Suprapubic skin (tissue), 3 donors: Measurements from ENCODE around the gene FASTK.

ENCODE experiments used
- CTCF ChIP-seq, 2 donors: fragments of 200-600 bp in 1 of 2; fragments of 450-650 bp in 1 of 2; sonication (generic) in 1 of 2; IDR thresholded peaks; one replicate each; pipeline ENCODE4 v1.5.1; 2016 to 2019; ENCODE audit warnings: antibody characterized with exemption in 2 of 2, mild to moderate bottlenecking in 1 of 2, moderate library complexity in 1 of 2
- EP300 ChIP-seq: sonication (generic); formaldehyde crosslinking; IDR thresholded peaks from one replicate; pipeline ENCODE4 v1.6.1; 2017; ENCODE audit warnings: antibody characterized with exemption

DNA sequence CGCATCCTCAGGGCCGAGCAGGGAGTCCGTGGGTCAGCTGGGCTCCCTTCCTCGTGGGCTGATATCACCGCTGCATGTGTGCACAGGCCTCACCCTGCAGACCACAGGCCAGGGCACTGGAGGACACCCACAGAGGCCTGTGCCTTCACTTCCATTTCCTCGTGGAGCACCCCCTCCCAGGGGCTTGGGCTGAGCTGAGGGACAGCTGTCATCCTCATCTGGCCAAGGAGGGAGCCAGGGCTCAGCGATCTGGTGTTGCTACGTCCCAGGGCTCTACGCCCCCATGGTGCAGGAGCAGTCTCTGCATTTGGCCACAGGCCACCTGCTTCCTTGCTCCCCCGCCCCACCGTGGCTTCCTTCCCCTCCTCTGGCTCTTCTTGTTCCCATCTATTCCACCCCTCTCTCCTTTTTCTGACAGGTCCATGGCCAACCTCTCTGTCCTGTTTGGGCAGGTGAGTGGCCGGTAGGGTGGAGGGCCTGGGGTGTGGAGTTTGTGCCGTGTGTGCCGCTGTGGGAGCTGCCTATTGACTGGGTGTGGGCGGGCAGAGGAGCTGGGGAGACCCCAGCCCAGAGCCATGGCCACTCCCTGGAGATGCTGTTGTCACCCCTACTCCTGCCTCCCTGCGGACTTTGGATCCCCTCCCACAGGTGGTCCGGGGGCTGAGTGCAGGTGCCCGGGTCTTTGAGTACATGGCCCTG, 40.6 kb downstream of the FASTK start:
- no peak for TF ChIP-seq EP300
- no peak for TF ChIP-seq CTCF (IDR thresholded peaks at IDR 0.05)
